GM19239 (cell line): Measurements from ENCODE around the gene NTPCR.
A peak's percentile ranks its signal among the peaks of the same experiment; 100 is the strongest.

Source experiments
- DNase-seq: peaks from one replicate; pipeline ENCODE4 v3.0.0; 2011; ENCODE audit warnings: low spot score; ENCODE audit not compliant: insufficient read length
- FAIRE-seq: peaks from 2 replicates; lab custom pipeline; 2011; peaks lifted over from hg19 to GRCh38; lab: Jason Lieb, UNC

NTPCR gene

GRCh38 chr1:232956081-232956480 is 5.7 kb downstream of the NTPCR start:
- FAIRE-seq: no peak
- no peak for DNase-seq

- no peak for FAIRE-seq
Observed at GRCh38 chr1:232958067-232958466, 7.7 kb downstream of the NTPCR start.

GRCh38 chr1:232962761-232963745 is 12.6 kb downstream of the NTPCR start:
- FAIRE-seq (no peak), DNase-seq (no peak)

More at GRCh38 chr1:232958067-232958466, 7.7 kb downstream of the NTPCR start:
- DNase-seq: no peak

GRCh38 chr1:232964601-232965000 is 14.2 kb downstream of the NTPCR start:
- FAIRE-seq (no peak), DNase-seq (no peak)

- FAIRE-seq (peak; percentile 18), DNase-seq (no peak)
Observed at GRCh38 chr1:232965124-232965911, 14.9 kb downstream of the NTPCR start.

GRCh38 chr1:232965912-232966217 is 15.5 kb downstream of the NTPCR start:
- FAIRE-seq: no peak

GRCh38 chr1:232966663-232967062 is 16.3 kb downstream of the NTPCR start:
- FAIRE-seq (no peak), DNase-seq (no peak)

More at GRCh38 chr1:232965912-232966217, 15.5 kb downstream of the NTPCR start:
- no peak for DNase-seq

- FAIRE-seq (no peak), DNase-seq (no peak)
Observed at GRCh38 chr1:232968391-232968790, 18.0 kb downstream of the NTPCR start.

- DNase-seq (no peak), FAIRE-seq (no peak)
Observed at GRCh38 chr1:232968965-232969364, 18.6 kb downstream of the NTPCR start.

GRCh38 chr1:232969799-232970198 is 19.4 kb downstream of the NTPCR start:
- FAIRE-seq (no peak), DNase-seq (no peak)

GRCh38 chr1:232970508-232970907 is 20.1 kb downstream of the NTPCR start:
- no peak for FAIRE-seq
- no peak for DNase-seq

- DNase-seq: no peak
- FAIRE-seq: no peak
Observed at GRCh38 chr1:232973652-232974611, 23.5 kb downstream of the NTPCR start.

- DNase-seq: no peak
- FAIRE-seq: no peak
Observed at GRCh38 chr1:232974971-232975370, 24.6 kb downstream of the NTPCR start.

- FAIRE-seq: peak; percentile 77
- DNase-seq: peak; percentile 22
Observed at GRCh38 chr1:232978091-232978634, 27.8 kb downstream of the NTPCR start.

GRCh38 chr1:232978815-232979214 is 28.4 kb downstream of the NTPCR start:
- FAIRE-seq (no peak), DNase-seq (no peak)

- FAIRE-seq (no peak), DNase-seq (no peak)
Observed at GRCh38 chr1:232979558-232979957, 29.1 kb downstream of the NTPCR start.

- FAIRE-seq (no peak), DNase-seq (no peak)
Observed at GRCh38 chr1:232980355-232980978, 30.1 kb downstream of the NTPCR start.

- FAIRE-seq: no peak
Observed at GRCh38 chr1:232980986-232981560, 30.7 kb downstream of the NTPCR start.

More at GRCh38 chr1:232980986-232981560, 30.7 kb downstream of the NTPCR start:
- DNase-seq: no peak
